Non-pigmented ciliary epithelial cell (primary cell): ENCODE measurements around the gene ATXN10.

ENCODE experiments used
- DNase-seq: peaks from one replicate; pipeline ENCODE4 v3.0.0-alpha.2; 2010; ENCODE audit warnings: low read depth

The ATXN10 gene

GRCh38 chr22:45758603-45759002, 87.0 kb downstream of the ATXN10 start:
- DNase-seq = no peak

GRCh38 chr22:45760682-45761081, 89.0 kb downstream of the ATXN10 start:
- no peak for DNase-seq

GRCh38 chr22:45762545-45763235, 91.1 kb downstream of the ATXN10 start:
- DNase-seq = no peak

GRCh38 chr22:45763236-45763624, 91.6 kb downstream of the ATXN10 start:
- DNase-seq = no peak

- DNase-seq = no peak
Measured at GRCh38 chr22:45768490-45768889, 96.9 kb downstream of the ATXN10 start.

- DNase-seq = no peak
Measured at GRCh38 chr22:45769569-45770210, 98.1 kb downstream of the ATXN10 start.

- no peak for DNase-seq
Measured at GRCh38 chr22:45770506-45770905, 98.9 kb downstream of the ATXN10 start.

GRCh38 chr22:45771057-45771456, 99.4 kb downstream of the ATXN10 start:
- DNase-seq = no peak

GRCh38 chr22:45771711-45772110, 100.1 kb downstream of the ATXN10 start:
- no peak for DNase-seq

GRCh38 chr22:45772743-45773142, 101.1 kb downstream of the ATXN10 start:
- no peak for DNase-seq

GRCh38 chr22:45774001-45774670, 102.5 kb downstream of the ATXN10 start:
- DNase-seq = no peak

GRCh38 chr22:45775062-45775461, 103.4 kb downstream of the ATXN10 start:
- DNase-seq = no peak

GRCh38 chr22:45775569-45776312, 104.1 kb downstream of the ATXN10 start:
- no peak for DNase-seq

GRCh38 chr22:45776313-45776585, 104.6 kb downstream of the ATXN10 start:
- DNase-seq = no peak

GRCh38 chr22:45777046-45777851, 105.6 kb downstream of the ATXN10 start:
- DNase-seq = peak; percentile 52

- no peak for DNase-seq
Measured at GRCh38 chr22:45777852-45778375, 106.3 kb downstream of the ATXN10 start.

GRCh38 chr22:45781459-45781858, 109.8 kb downstream of the ATXN10 start:
- DNase-seq = no peak

GRCh38 chr22:45781966-45782365, 110.3 kb downstream of the ATXN10 start:
- no peak for DNase-seq

- DNase-seq = no peak
Measured at GRCh38 chr22:45783021-45783420, 111.4 kb downstream of the ATXN10 start.

GRCh38 chr22:45783690-45784089, 112.1 kb downstream of the ATXN10 start:
- DNase-seq = no peak

GRCh38 chr22:45784357-45785277, 113.0 kb downstream of the ATXN10 start:
- no peak for DNase-seq
